GM21737 (cell line): ENCODE data around the gene MRPL55.

Experiments
- ATAC-seq: cut with Tn5 transposase; IDR thresholded peaks from one replicate; pipeline ENCODE4 v1.9.1; 2021; ENCODE audit warnings: mild to moderate bottlenecking, moderate library complexity; ENCODE audit not compliant: unreplicated experiment

MRPL55 gene

GRCh38 chr1:228073061-228073856 lies 35.8 kb downstream of the MRPL55 start:
- ATAC-seq = no peak

GRCh38 chr1:228072658-228073043 lies 36.4 kb downstream of the MRPL55 start:
- no peak for ATAC-seq

- ATAC-seq = no peak
Measured at GRCh38 chr1:228071839-228072657, 37.1 kb downstream of the MRPL55 start.

- ATAC-seq = no peak
Measured at GRCh38 chr1:228070851-228071250, 38.2 kb downstream of the MRPL55 start.

- no peak for ATAC-seq
Measured at GRCh38 chr1:228070173-228070572, 38.9 kb downstream of the MRPL55 start.

GRCh38 chr1:228068359-228068758 lies 40.7 kb downstream of the MRPL55 start:
- ATAC-seq = no peak

GRCh38 chr1:228066891-228067654 lies 42.0 kb downstream of the MRPL55 start:
- no peak for ATAC-seq

GRCh38 chr1:228066416-228066815 lies 42.7 kb downstream of the MRPL55 start:
- no peak for ATAC-seq

GRCh38 chr1:228065543-228066347 lies 43.4 kb downstream of the MRPL55 start:
- no peak for ATAC-seq

- ATAC-seq = no peak
Measured at GRCh38 chr1:228064741-228065542, 44.2 kb downstream of the MRPL55 start.

GRCh38 chr1:228064296-228064695 lies 44.8 kb downstream of the MRPL55 start:
- ATAC-seq = no peak

- ATAC-seq = no peak
Measured at GRCh38 chr1:228063251-228064191, 45.6 kb downstream of the MRPL55 start.

- ATAC-seq = no peak
Measured at GRCh38 chr1:228062812-228063211, 46.3 kb downstream of the MRPL55 start.

- ATAC-seq = no peak
Measured at GRCh38 chr1:228062085-228062791, 46.9 kb downstream of the MRPL55 start.

GRCh38 chr1:228061411-228062084 lies 47.6 kb downstream of the MRPL55 start:
- no peak for ATAC-seq

GRCh38 chr1:228060458-228061190 lies 48.5 kb downstream of the MRPL55 start:
- ATAC-seq = no peak
